ENCODE results near the gene CDH4. TPM values are rescaled to one million over a fixed set of nuclear protein-coding genes. Genes with fewer than 3 reads are reported as not detected.

CDH4 gene
- total and polyA plus RNA-seq, 2 of the 4 experiments (the other 2 are of a cell fraction), result 1.6 to 3.5 TPM

DNA sequence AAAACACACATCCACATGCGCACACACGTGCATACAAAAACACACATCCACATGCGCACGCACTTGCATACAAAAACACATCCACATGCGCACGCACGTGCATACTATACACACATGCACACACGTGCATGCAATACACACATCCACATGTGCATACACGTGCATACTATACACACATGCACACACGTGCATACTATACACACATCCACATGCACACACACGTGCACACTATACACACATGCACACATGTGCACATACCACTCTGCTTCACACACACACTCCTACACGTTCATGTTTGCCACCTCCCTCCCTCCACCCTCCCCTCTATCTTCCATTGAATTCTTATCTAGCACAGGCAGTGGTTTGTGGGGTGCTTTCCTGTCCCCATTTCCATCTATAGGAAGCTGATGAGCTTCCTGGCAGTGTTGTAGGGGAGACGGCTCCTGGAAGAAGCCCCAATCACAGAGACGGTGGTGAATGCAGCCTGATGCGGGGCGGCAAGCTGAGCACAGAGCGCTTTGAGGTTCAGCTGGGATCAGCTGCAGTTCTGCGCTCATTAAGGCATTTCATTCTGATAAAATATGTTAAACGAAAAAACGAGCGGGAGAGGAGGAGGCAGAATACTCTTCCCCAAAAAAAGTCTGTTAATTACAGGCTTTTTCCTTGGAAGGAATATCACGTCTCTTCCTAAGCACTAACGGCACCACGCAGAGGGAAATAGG is 525.9 kb downstream of the CDH4 start:
- Histone ChIP-seq H2BK120ac (ENCODE audit: low read depth, low read length) (no peak overlapping the region), H4K91ac (ENCODE audit: insufficient read depth, low read depth, low read length) (no peak overlapping the region), H4K20me1 (ENCODE audit: insufficient read depth, low read length) (no peaks in the 10 kb centered on the region), H3K23ac (ENCODE audit: low read depth, low read length) (no peak overlapping the region), H3K4ac (ENCODE audit: low read depth, low read length) (no peak overlapping the region), H3K14ac (replicated peaks; ENCODE audit: low read depth, low read length) (no peak overlapping the region), H3K9me1 (ENCODE audit: insufficient read depth, low read length) (no peaks in the 10 kb centered on the region), H3K9me3 (ENCODE audit: control insufficient read depth, insufficient read depth, low read length) (peaks cover 7% of the 10 kb centered on the region; the same call in 1 of the 2 replicates), H3K56ac (ENCODE audit: extremely low read depth, insufficient read depth, low read length) (no peak overlapping the region), H3K36me3 (ENCODE audit: control insufficient read depth, insufficient read depth, low read length) (no peaks in the 10 kb centered on the region), H3K4me1 (ENCODE audit: control insufficient read depth, insufficient read depth, low read length) (no peaks in the 10 kb centered on the region), H3K4me2 (ENCODE audit: low read depth, low read length) (no peak overlapping the region), H2AK9ac (replicated peaks; ENCODE audit: low read depth, low read length, poor library complexity) (no peak overlapping the region), H2BK15ac (ENCODE audit: low read depth, low read length) (no peak overlapping the region), H3K27me3 (ENCODE audit: control insufficient read depth, insufficient read depth, low read length) (no peaks in the 10 kb centered on the region), H2AFZ (replicated peaks; ENCODE audit: low read length, poor library complexity) (no peak overlapping the region), H3K27ac (ENCODE audit: insufficient read depth, low read length) (no peak overlapping the region), H2BK20ac (ENCODE audit: low read depth, low read length) (no peak overlapping the region), H2AK5ac (ENCODE audit: low read depth, low read length) (no peak overlapping the region), H3K18ac (ENCODE audit: low read depth, low read length) (no peak overlapping the region), H3K4me3 (ENCODE audit: insufficient read depth, low read depth, low read length) (no peak overlapping the region), H4K8ac (ENCODE audit: low read depth in 2 of 2, low read length in 2 of 2) (no peak overlapping the region), H2BK5ac (ENCODE audit: low read depth, low read length, poor library complexity, severe bottlenecking) (no peak overlapping the region), H4K5ac (ENCODE audit: low read depth, low read length) (no peak overlapping the region), H3K9ac (ENCODE audit: low read depth, low read length) (no peak overlapping the region), H3K79me1 (ENCODE audit: low read depth in 1 of 2, low read length in 2 of 2) (no peaks in the 10 kb centered on the region)
- intact Hi-C loops (cut with micrococcal nuclease) (no loop called here), dilution Hi-C loops (cut with HindIII; ENCODE audit: low sequenced_read_pairs, unreplicated experiment) (no loop called here), in situ Hi-C loops (cut with MboI; ENCODE audit: low sequenced_read_pairs) (no loop called here)
- TF ChIP-seq MAFK (IDR thresholded peaks at IDR 0.05; ENCODE audit: low read depth, low read length), result no peak
- ChIA-PET CTCF (no interaction called here), POLR2A (ENCODE audit: unreplicated experiment) (no interaction called here)
- ATAC-seq (ENCODE audit: low read depth) (no peak), DNase-seq (no peak)
- no TSS peak for BruUV-seq (replicated peaks)
- 74% methylated on average over 10 of the region's 24 CpGs; no CpG with 5 or more reads in 1 of the 2 experiments for WGBS, 2 experiments (ENCODE audit: extremely low coverage in 2 of 2, insufficient read length in 1 of 2)

Measured in IMR-90 (cell line).